ENCODE results near the gene SLC25A12. TPM values are rescaled to one million over a fixed set of nuclear protein-coding genes. Genes with fewer than 3 reads are reported as not detected.
"Not testable (repeated sequence)": the region's sequence is repeated elsewhere in the genome, so short reads cannot be mapped to it uniquely, and the experiment has no call there.

Gene SLC25A12
- polyA plus RNA-seq, 3 donors, result 6.5 to 8.8 (median 7.0) TPM

DNA sequence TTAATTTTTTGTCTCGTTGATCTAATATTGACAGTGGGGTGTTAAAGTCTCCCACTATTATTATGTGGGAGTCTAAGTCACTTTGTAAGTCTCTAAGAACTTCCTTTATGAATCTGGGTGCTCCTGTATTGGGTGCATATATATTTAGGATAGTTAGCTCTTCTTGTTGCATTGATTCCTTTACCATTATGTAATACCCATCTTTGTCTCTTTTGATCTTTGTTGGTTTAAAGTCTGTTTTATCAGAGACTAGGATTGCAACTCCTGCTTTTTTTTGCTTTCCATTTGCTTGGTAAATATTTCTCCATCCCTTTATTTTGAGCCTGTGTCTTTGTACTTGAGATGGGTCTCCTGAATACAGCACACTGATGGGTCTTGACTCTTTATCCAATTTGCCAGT is 135.3 kb downstream of the SLC25A12 start:
- H3K4me1 ChIP-seq (ENCODE audit: control insufficient read depth in 1 of 2, insufficient read depth in 2 of 2, low read length in 2 of 2); intact Hi-C loops (cut with micrococcal nuclease); DNase-seq; H3K27ac ChIP-seq (ENCODE audit: low read depth in 1 of 2, low read length in 2 of 2); H3K4me3 Mint-ChIP-seq; H3K27ac Mint-ChIP-seq; H2AFZ ChIP-seq (ENCODE audit: insufficient read depth, low read depth, low read length, poor library complexity, severe bottlenecking); H3K9me3 ChIP-seq (replicated peaks in 1 of 2; ENCODE audit: control insufficient read depth in 1 of 2, insufficient read depth in 1 of 2, low read length in 2 of 2); H3K4me3 ChIP-seq (replicated peaks in 1 of 3; ENCODE audit: low read depth in 2 of 3, low read length in 3 of 3); H4K20me1 ChIP-seq (ENCODE audit: insufficient read depth, low read length); H3K4me1 Mint-ChIP-seq; H3K4me2 ChIP-seq (replicated peaks; ENCODE audit: extremely low read depth, low read length, poor library complexity, severe bottlenecking); H3K79me2 ChIP-seq (ENCODE audit: insufficient read depth, low read length); H3K27me3 ChIP-seq (ENCODE audit: control insufficient read depth in 2 of 2, insufficient read depth in 2 of 2, low read length in 2 of 2); H3K9ac ChIP-seq (ENCODE audit: insufficient read depth, low read length, poor library complexity, severe bottlenecking); H3K27me3 Mint-ChIP-seq (ENCODE audit: low read depth in 3 of 3): not testable (repeated sequence)
- no CpG with 5 or more reads among the region's 1 CpG for WGBS (ENCODE audit: insufficient coverage)
- peaks cover 4 to 11% (median 6%) of the 10 kb centered on the region in 7 donors for H3K9me3 Mint-ChIP-seq
- peaks cover 67 to 72% of the 10 kb centered on the region in 2 donors for H3K36me3 Mint-ChIP-seq
- peaks cover 11 to 37% of the 10 kb centered on the region in 2 donors for H3K36me3 ChIP-seq (replicated peaks in 1 of 2; ENCODE audit: control insufficient read depth in 1 of 2, insufficient read depth in 2 of 2, low read length in 2 of 2)

- WGBS (ENCODE audit: insufficient coverage), result no CpG with 5 or more reads among the region's 1 CpG
- DNase-seq, result no peak
- no peaks in the 10 kb centered on the region for H3K4me1 Mint-ChIP-seq
- Histone ChIP-seq H3K4me1 (ENCODE audit: control insufficient read depth in 1 of 2, insufficient read depth in 2 of 2, low read length in 2 of 2) (no peaks in the 10 kb centered on the region), H3K27ac (ENCODE audit: low read depth in 1 of 2, low read length in 2 of 2) (no peak overlapping the region), H2AFZ (ENCODE audit: insufficient read depth, low read depth, low read length, poor library complexity, severe bottlenecking) (no peak overlapping the region), H3K79me2 (ENCODE audit: insufficient read depth, low read length) (no peaks in the 10 kb centered on the region), H3K9ac (ENCODE audit: insufficient read depth, low read length, poor library complexity, severe bottlenecking) (no peak overlapping the region), H3K4me3 (replicated peaks in 1 of 3; ENCODE audit: low read depth in 2 of 3, low read length in 3 of 3) (no peak overlapping the region), H3K9me3 (replicated peaks in 1 of 2; ENCODE audit: control insufficient read depth in 1 of 2, insufficient read depth in 1 of 2, low read length in 2 of 2) (no peaks in the 10 kb centered on the region), H3K36me3 (replicated peaks in 1 of 2; ENCODE audit: control insufficient read depth in 1 of 2, insufficient read depth in 2 of 2, low read length in 2 of 2) (peaks cover 31 to 54% of the 10 kb centered on the region in 2 donors), H4K20me1 (ENCODE audit: insufficient read depth, low read length) (no peaks in the 10 kb centered on the region), H3K4me2 (replicated peaks; ENCODE audit: extremely low read depth, low read length, poor library complexity, severe bottlenecking) (no peak overlapping the region), H3K27me3 (ENCODE audit: control insufficient read depth in 2 of 2, insufficient read depth in 2 of 2, low read length in 2 of 2) (no peaks in the 10 kb centered on the region)
- intact Hi-C loops (cut with micrococcal nuclease), result no loop called here
- H3K4me3 Mint-ChIP-seq, result no peak overlapping the region
- H3K36me3 Mint-ChIP-seq, result peaks cover 71 to 81% of the 10 kb centered on the region in 2 donors
- H3K27me3 Mint-ChIP-seq (ENCODE audit: low read depth in 3 of 3), result no peaks in the 10 kb centered on the region
- no peak overlapping the region for H3K27ac Mint-ChIP-seq
- TF ChIP-seq CTCF (IDR thresholded peaks at IDR 0.05), result no peak
- H3K9me3 Mint-ChIP-seq, result peaks cover 4 to 11% (median 6%) of the 10 kb centered on the region in 7 donors
Measured at GRCh38 chr2:171754254-171754939, 139.6 kb downstream of the SLC25A12 start.

Measured in CD14-positive monocyte (primary cell).